Vagina (tissue), 2 donors: ENCODE data around the gene DYNLT3.

Experiments
- POLR2A ChIP-seq, 2 donors: fragments of 450-650 bp; IDR thresholded peaks; one replicate each; pipeline ENCODE4 v1.6.1; 2017; ENCODE audit warnings: antibody characterized with exemption in 2 of 2, mild to moderate bottlenecking in 2 of 2, moderate library complexity in 2 of 2
- POLR2AphosphoS5 ChIP-seq, 2 donors: sonication (generic); formaldehyde crosslinking; IDR thresholded peaks; one replicate each; pipeline ENCODE4 v1.9.0; 2017; ENCODE audit warnings: antibody characterized with exemption in 2 of 2, mild to moderate bottlenecking in 2 of 2, low read depth in 1 of 2; ENCODE audit not compliant: insufficient read depth in 1 of 2
- TF ChIP-seq, protein P1 (sequence below), 3 experiments: fragments of 450-650 bp in 2 of 3; fragments of 200-600 bp in 1 of 3; sonication (generic) in 1 of 3; IDR thresholded peaks; one replicate each; pipeline ENCODE4 v1.5.1; 2017 to 2019; ENCODE audit warnings: antibody characterized with exemption in 3 of 3, mild to moderate bottlenecking in 2 of 3, moderate library complexity in 2 of 3

GRCh38 chrX:37820646-37821045, 26.7 kb downstream of the DYNLT3 start:
- TF ChIP-seq POLR2AphosphoS5 (IDR thresholded peaks at IDR 0.05; ENCODE audit: insufficient read depth in 1 of 2, low read depth in 1 of 2) = no peak
- no peak for TF ChIP-seq POLR2A (IDR thresholded peaks at IDR 0.05)
- TF ChIP-seq, protein P1, sequence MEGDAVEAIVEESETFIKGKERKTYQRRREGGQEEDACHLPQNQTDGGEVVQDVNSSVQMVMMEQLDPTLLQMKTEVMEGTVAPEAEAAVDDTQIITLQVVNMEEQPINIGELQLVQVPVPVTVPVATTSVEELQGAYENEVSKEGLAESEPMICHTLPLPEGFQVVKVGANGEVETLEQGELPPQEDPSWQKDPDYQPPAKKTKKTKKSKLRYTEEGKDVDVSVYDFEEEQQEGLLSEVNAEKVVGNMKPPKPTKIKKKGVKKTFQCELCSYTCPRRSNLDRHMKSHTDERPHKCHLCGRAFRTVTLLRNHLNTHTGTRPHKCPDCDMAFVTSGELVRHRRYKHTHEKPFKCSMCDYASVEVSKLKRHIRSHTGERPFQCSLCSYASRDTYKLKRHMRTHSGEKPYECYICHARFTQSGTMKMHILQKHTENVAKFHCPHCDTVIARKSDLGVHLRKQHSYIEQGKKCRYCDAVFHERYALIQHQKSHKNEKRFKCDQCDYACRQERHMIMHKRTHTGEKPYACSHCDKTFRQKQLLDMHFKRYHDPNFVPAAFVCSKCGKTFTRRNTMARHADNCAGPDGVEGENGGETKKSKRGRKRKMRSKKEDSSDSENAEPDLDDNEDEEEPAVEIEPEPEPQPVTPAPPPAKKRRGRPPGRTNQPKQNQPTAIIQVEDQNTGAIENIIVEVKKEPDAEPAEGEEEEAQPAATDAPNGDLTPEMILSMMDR (IDR thresholded peaks at IDR 0.05) = no peak
